Central memory CD8-positive, alpha-beta T cell (primary cell): ENCODE results near the gene SIK3.

ENCODE experiments used
- ATAC-seq: fragments of 150-1000 bp; cut with Tn5 transposase; replicated peaks from 2 replicates; pipeline ENCODE4 v1.10.0; 2022; ENCODE audit warnings: mild to moderate bottlenecking, moderate FRiP score, moderate number of reproducible peaks; ENCODE audit not compliant: poor library complexity, severe bottlenecking; ENCODE audit errors: extremely low read depth
- DNase-seq, 2 donors: peaks; one replicate each; pipeline ENCODE4 v3.0.0; 2021; ENCODE audit warnings: low spot score in 2 of 2
- H3K27ac Mint-ChIP-seq: one replicate; pipeline ENCODE4 v1.8.0; 2022; ENCODE audit warnings: low read depth, mild to moderate bottlenecking, moderate library complexity, mixed read lengths
- H3K27me3 Mint-ChIP-seq: one replicate; pipeline ENCODE4 v1.8.0; 2022; ENCODE audit warnings: mixed read lengths
- H3K36me3 Mint-ChIP-seq: one replicate; pipeline ENCODE4 v1.8.0; 2022; ENCODE audit warnings: mild to moderate bottlenecking, moderate library complexity, mixed read lengths; ENCODE audit not compliant: insufficient read depth
- H3K4me1 Mint-ChIP-seq: one replicate; pipeline ENCODE4 v1.8.0; 2022; ENCODE audit warnings: mixed read lengths
- H3K4me3 Mint-ChIP-seq: one replicate; pipeline ENCODE4 v1.8.0; 2022; ENCODE audit warnings: mild to moderate bottlenecking, moderate library complexity, mixed read lengths
- H3K9me3 Mint-ChIP-seq: one replicate; pipeline ENCODE4 v1.8.0; 2022; ENCODE audit warnings: mixed read lengths

SIK3 gene

DNA sequence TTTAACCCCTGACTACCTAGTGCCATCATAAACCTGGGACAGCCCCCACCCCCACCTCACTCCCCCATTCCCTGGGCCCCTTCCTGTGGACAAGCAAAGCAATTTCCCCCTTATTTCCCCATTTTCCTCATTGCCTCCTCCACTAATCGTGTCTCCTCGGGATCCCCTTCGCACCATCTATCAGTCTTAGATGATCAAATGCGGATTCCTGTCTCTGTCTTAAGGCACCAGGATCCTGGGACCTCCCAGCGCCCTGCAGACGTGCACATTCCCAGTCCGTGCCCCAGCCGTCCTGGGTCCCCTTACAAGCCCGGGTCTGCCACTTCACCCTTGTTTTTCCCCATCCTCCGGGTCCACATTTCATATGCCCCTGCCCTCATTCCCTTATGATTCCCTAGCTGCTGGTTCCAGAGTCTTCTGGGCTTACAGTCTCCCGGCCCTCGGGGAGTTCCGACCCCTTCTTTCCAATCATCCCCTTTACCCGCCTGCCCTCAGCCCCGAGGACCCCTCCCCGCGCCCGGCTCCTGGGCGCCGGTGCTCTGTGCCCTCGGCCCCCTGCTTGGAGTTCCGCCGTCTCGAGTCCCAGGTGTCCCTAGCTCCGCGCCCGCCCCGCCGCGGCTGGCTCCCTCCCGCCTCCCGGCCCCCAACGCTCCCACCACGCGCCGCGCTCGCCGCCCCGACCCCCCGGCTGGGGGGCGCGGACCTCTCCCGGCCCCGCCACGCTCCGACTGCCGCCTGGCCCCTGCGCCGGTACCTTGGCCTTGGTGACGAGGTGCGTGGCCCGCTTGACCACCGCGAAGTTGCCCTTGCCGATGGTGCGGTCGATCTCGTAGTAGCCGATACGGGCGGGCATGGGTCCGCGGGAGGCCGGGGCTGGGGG is 599 bp downstream of the SIK3 start:
- Mint-ChIP-seq H3K4me3 (peak overlapping the region; percentile 88), H3K9me3 (no peaks in the 10 kb centered on the region), H3K27ac (peak overlapping the region; percentile 99), H3K4me1 (peaks cover 62% of the 10 kb centered on the region), H3K27me3 (no peaks in the 10 kb centered on the region), H3K36me3 (peaks cover 39% of the 10 kb centered on the region)
- peak; percentile 12 for ATAC-seq
- peak; percentile 20 to 29 for DNase-seq

DNA sequence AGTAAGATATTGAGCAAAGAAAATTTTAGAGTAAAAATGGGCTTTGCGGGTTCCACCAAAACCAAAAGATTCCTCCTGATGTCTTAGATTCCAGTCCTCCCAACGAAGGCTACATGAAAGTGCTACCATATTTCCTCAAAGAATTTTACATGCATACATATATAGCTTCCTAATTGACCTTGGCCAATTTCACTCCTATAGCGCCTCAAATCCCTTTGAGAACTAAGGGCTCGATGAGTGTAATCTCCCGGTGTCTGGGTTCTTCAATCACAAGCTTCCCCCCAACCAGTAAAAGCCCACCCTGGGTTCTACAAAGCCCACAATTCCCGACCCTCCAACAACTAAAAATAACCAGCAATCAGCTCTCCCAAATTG is 1.2 kb downstream of the SIK3 start:
- peak overlapping the region; percentile 99 for H3K27ac Mint-ChIP-seq
- H3K27me3 Mint-ChIP-seq: no peaks in the 10 kb centered on the region
- DNase-seq: no peak
- peaks cover 5% of the 10 kb centered on the region for H3K9me3 Mint-ChIP-seq
- H3K4me1 Mint-ChIP-seq: peaks cover 69% of the 10 kb centered on the region
- ATAC-seq: no peak
- peaks cover 39% of the 10 kb centered on the region for H3K36me3 Mint-ChIP-seq
- peak overlapping the region; percentile 88 for H3K4me3 Mint-ChIP-seq

DNA sequence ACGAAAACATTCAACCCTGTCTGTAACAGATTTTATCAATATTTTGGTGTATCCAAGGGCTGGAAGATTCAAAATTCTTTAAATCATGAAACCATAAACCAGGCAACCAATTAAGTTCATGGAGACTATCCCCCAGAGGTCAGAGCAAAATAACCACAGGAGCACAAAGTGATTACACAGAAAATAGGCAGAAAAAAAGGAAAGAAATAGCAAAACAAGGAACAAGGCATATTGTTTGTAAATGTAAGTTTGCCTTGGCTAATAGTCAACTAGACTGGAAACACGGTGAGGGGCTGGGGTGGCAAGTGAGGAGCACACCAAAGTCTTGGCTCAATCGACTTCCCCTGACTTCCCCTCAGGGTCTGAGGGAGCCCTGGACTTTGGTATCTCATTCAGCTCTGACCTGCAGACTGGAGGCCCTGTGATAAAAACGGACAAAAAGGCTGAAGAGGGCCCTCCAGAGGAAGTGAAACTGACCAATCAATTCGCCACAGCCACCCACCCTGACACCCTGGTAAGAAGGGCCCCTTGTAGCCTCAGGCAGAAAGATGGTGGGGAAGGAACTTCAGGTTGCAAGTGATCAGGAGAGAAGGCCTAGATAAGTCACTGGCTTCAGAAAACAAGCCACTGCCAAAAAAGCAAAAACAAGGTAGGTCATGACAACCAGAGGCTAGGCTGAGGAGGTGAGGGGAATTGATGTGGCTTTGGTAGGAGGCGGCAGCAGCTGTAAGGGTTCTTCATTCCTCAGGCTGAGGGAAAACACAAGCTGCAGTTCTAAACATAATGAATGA is 1.8 kb downstream of the SIK3 start:
- peak overlapping the region; percentile 99 for H3K27ac Mint-ChIP-seq
- peaks cover 75% of the 10 kb centered on the region for H3K4me1 Mint-ChIP-seq
- ATAC-seq (peak; percentile 28), DNase-seq (peak in 1 of 2 donors; percentile 46)
- H3K27me3 Mint-ChIP-seq: no peaks in the 10 kb centered on the region
- H3K36me3 Mint-ChIP-seq: peaks cover 39% of the 10 kb centered on the region
- H3K9me3 Mint-ChIP-seq: peaks cover 6% of the 10 kb centered on the region
- peak overlapping the region; percentile 88 for H3K4me3 Mint-ChIP-seq

DNA sequence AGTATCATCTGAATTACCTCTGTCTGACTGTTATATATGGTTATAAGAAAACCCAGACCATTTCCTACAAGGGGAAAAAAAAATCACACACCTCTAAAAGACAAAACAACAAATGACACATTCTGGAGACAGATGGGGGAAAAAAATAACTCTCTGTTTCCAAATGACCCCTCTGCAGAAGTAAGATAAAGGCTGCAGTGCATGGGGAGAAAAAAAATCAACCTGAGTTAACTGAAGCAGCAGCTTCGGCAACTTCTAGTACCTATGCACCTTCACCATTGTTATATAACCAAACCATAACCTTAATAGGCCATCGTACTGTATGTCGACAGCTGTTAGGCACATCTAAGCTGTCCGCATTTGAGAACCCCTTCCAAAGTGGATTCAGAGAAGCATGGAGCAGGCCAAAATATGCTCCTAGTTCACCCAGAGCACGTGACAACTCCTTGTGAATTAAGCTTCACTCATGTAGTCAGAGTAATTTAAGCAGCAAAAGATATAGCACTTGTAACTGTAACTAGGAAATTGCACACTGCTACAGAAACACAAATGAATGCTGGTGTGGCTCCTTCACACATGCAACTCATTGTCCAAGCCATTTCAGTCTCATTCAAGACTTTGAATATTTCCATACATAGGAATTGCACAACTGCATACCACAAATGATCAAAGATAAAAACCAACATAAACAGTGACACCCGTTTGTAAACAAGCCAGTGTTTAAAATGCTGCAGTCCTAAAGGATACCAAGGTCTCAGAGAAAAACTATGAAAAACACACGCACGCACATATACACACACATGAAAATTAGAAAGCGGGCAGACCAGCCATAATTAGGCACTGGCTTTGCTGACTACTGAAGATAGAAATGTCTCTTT is 2.7 kb downstream of the SIK3 start:
- peak overlapping the region; percentile 99 for H3K27ac Mint-ChIP-seq
- H3K4me1 Mint-ChIP-seq: peaks cover 80% of the 10 kb centered on the region
- H3K27me3 Mint-ChIP-seq: no peaks in the 10 kb centered on the region
- H3K4me3 Mint-ChIP-seq: peak overlapping the region; percentile 88
- peaks cover 43% of the 10 kb centered on the region for H3K36me3 Mint-ChIP-seq
- DNase-seq (no peak), ATAC-seq (no peak)
- peaks cover 6% of the 10 kb centered on the region for H3K9me3 Mint-ChIP-seq

DNA sequence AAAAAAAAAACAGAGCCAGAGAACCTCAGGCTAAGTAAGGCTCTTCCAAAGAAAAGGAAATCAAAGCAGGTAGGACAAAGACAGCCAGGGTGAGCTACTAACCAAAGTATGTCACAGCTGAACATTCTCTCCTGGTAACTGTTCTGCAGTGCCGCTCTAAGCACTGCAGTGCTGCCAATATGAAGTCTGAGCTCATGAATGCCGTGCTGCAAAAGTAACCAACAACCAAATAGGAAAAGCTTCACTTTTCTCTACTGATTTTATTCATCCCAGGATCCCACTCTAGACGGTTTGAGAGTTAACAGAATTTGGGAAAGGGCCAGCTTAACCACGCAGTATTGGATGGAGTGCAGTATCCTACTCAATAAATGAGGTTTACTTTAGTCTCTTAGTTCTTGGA is 3.5 kb downstream of the SIK3 start:
- peaks cover 48% of the 10 kb centered on the region for H3K36me3 Mint-ChIP-seq
- peaks cover 6% of the 10 kb centered on the region for H3K9me3 Mint-ChIP-seq
- peaks cover 87% of the 10 kb centered on the region for H3K4me1 Mint-ChIP-seq

DNA sequence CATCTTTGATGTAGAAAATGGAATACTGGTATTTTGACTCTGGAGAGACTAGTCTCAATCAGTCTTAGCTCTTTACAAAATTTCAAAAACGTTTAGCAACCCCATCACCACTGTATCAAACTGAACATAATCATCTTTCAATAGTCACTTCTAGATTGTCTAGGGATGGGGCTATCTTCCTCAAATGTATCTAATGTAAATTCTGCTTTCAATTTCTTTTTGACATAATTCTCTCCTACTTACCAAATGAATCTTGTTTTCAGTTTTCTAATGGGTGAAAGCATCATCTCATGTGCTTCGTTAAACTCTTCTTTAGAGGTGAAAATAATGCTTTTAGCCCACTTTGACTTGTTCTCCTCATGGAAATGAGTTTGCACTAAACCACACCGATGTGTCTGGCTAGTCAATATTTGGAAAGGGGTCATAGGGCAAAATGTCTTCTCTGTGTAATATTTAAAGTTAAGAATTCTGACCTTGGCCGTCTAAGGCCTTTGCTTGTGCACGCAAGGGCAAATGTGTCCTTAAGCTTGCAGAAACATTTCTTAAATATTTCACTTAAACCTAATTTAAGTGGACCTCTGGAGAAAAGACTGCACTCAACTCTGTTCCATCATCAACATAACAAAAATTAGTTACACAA is 5.2 kb downstream of the SIK3 start:
- H3K4me1 Mint-ChIP-seq: peaks cover 80% of the 10 kb centered on the region
- H3K27ac Mint-ChIP-seq: peak overlapping the region; percentile 99
- ATAC-seq: no peak
- peaks cover 36% of the 10 kb centered on the region for H3K36me3 Mint-ChIP-seq
- no peaks in the 10 kb centered on the region for H3K27me3 Mint-ChIP-seq
- peaks cover 6% of the 10 kb centered on the region for H3K9me3 Mint-ChIP-seq
- H3K4me3 Mint-ChIP-seq: peak overlapping the region; percentile 54
- DNase-seq: no peak

More for the DNA sequence above, 3.5 kb downstream of the SIK3 start:
- Mint-ChIP-seq H3K27me3 (no peaks in the 10 kb centered on the region), H3K27ac (peak overlapping the region; percentile 99), H3K4me3 (peak overlapping the region; percentile 88)
- ATAC-seq (no peak), DNase-seq (no peak)

DNA sequence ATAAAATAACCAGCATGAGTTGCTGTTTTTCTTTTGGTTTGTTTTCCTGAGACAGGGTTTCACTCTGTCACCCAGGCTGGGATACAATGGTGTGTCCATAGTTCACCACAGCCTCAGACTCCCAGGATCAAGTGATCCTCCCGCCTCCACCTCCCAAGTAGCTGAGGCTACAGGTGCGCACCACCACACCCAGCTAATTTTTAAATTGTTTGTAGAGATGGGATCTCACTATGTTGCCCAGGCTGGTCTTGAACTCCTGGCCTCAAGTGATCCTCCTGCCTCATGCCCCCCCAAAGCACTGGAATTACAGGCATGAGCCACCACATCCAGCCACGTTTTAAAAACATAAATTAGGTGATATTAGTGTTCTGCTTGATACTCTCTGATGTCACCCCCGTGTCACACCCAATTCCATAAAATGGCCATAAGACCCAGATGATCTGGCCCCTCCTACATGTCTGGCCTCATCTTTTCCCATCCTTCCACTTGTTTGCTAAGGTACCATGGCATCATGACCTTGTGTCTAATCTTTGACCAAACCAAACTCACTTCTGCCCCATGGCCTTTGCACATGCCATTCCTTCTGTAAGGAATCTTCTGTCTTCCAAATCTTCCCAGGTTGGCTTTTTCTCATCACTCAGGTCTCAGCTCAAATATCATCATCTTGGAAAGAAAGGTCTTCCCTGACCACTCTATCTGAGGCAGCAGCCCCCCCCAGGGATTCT is 6.3 kb downstream of the SIK3 start:
- peaks cover 6% of the 10 kb centered on the region for H3K9me3 Mint-ChIP-seq
- H3K4me3 Mint-ChIP-seq: peak overlapping the region; percentile 54
- H3K36me3 Mint-ChIP-seq: peaks cover 34% of the 10 kb centered on the region
- DNase-seq (no peak), ATAC-seq (no peak)
- H3K27ac Mint-ChIP-seq: peak overlapping the region; percentile 99
- peaks cover 80% of the 10 kb centered on the region for H3K4me1 Mint-ChIP-seq
- H3K27me3 Mint-ChIP-seq: no peaks in the 10 kb centered on the region

DNA sequence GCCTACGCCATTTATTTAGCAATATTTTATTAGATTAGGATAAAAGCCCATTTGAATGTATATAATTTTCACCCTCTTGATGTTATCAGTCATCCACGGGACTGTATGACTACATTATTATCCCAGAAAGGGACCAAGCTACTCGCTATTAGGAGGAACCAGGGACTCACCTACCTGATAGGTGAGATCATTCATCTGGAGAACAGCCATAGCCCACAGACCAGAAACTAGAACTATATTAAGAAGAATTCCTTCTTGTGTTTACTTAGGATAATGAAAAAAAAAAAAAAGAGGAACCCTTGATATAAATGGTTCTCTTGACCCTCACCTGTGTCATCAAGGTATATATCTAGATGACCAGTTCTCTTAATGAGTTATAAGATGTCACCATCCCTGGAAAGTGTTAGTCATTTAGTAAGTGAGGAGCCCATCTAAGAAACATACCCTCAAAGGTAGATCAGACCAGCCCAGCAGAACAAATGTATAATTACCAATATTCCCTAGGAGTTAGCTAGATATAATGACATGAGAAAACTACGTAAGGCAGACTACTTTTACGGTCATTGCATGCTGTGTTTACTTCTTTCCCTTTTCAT is 8.0 kb downstream of the SIK3 start:
- Mint-ChIP-seq H3K4me1 (peaks cover 76% of the 10 kb centered on the region), H3K9me3 (peaks cover 6% of the 10 kb centered on the region), H3K36me3 (peaks cover 36% of the 10 kb centered on the region), H3K27me3 (no peaks in the 10 kb centered on the region), H3K27ac (peak overlapping the region; percentile 16), H3K4me3 (peak overlapping the region; percentile 12)
- DNase-seq (no peak), ATAC-seq (no peak)

DNA sequence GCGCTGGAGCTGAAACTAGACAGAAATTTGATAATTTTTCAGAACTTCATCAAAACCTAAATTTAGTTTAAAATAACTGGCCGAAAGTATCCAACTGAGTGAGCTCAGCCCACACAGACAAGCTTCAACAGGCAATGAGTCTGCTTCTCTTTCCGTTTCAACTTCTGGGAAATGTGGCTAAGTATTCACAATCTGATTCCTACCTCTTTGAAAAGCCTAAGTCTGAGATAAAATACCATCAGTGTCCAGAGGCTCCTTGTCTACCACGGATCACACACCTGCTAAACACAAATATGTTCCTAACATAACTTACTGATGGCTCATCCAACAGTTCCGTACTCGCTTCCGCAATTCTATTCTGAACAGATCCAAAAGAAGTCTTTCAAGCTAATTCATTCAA is 8.5 kb downstream of the SIK3 start:
- Mint-ChIP-seq H3K9me3 (peaks cover 6% of the 10 kb centered on the region), H3K27me3 (no peaks in the 10 kb centered on the region), H3K4me3 (no peak overlapping the region), H3K36me3 (peaks cover 36% of the 10 kb centered on the region), H3K27ac (peak overlapping the region; percentile 16), H3K4me1 (peaks cover 76% of the 10 kb centered on the region)
- ATAC-seq (no peak), DNase-seq (no peak)

DNA sequence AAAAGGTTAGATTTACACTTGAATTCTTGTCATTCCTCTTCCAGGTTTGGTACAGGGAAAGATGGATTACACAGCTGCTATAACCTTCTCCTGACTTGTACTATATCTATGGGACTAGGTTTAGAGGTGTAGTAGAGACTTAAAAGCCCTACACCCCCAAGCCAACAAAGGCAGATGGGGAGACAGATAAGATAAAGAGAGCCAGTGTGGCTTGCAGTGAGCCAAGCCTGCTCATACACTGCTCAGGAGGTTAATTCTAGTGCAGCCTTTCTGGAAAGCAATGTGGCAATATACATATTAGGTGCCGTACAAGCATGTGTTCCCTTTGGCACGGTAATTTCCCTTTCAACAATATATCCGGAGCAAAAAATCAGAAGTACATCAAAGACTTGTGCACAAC is 10.8 kb downstream of the SIK3 start:
- H3K36me3 Mint-ChIP-seq: peaks cover 28% of the 10 kb centered on the region
- peaks cover 5% of the 10 kb centered on the region for H3K9me3 Mint-ChIP-seq
- ATAC-seq: peak; percentile 35
- DNase-seq: no peak
- no peaks in the 10 kb centered on the region for H3K27me3 Mint-ChIP-seq
- no peak overlapping the region for H3K27ac Mint-ChIP-seq
- no peak overlapping the region for H3K4me3 Mint-ChIP-seq
- H3K4me1 Mint-ChIP-seq: peaks cover 75% of the 10 kb centered on the region

DNA sequence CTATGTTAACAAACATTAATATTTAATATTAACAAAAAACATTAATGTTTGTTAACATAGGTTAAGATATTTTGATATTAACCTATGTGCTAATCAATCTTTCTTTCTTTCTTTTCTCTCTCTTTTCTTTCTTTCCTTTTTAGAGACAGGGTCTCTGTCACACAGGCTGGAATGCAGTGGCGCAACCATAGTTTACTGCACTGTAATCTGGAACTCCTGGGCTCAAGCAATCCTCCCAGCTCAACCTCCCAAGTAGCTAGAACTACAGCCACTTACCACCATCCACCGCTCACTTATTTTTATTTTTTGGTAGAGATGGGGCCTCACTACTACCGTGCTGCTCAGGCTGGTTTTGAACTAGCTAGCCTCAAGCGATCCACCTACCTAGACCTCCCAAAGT is 13.2 kb downstream of the SIK3 start:
- H3K27me3 Mint-ChIP-seq: no peaks in the 10 kb centered on the region
- peaks cover 21% of the 10 kb centered on the region for H3K36me3 Mint-ChIP-seq
- no peak overlapping the region for H3K27ac Mint-ChIP-seq
- H3K9me3 Mint-ChIP-seq: no peaks in the 10 kb centered on the region
- peaks cover 70% of the 10 kb centered on the region for H3K4me1 Mint-ChIP-seq
- no peak overlapping the region for H3K4me3 Mint-ChIP-seq
- ATAC-seq (no peak), DNase-seq (no peak)
